ENCODE data around the gene DNAJC3.
A peak's percentile ranks its signal among the peaks of the same experiment; 100 is the strongest.
"Not testable (repeated sequence)": the region's sequence is repeated elsewhere in the genome, so short reads cannot be mapped to it uniquely, and the experiment has no call there.

The DNAJC3 gene, protein sequence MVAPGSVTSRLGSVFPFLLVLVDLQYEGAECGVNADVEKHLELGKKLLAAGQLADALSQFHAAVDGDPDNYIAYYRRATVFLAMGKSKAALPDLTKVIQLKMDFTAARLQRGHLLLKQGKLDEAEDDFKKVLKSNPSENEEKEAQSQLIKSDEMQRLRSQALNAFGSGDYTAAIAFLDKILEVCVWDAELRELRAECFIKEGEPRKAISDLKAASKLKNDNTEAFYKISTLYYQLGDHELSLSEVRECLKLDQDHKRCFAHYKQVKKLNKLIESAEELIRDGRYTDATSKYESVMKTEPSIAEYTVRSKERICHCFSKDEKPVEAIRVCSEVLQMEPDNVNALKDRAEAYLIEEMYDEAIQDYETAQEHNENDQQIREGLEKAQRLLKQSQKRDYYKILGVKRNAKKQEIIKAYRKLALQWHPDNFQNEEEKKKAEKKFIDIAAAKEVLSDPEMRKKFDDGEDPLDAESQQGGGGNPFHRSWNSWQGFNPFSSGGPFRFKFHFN

DNA sequence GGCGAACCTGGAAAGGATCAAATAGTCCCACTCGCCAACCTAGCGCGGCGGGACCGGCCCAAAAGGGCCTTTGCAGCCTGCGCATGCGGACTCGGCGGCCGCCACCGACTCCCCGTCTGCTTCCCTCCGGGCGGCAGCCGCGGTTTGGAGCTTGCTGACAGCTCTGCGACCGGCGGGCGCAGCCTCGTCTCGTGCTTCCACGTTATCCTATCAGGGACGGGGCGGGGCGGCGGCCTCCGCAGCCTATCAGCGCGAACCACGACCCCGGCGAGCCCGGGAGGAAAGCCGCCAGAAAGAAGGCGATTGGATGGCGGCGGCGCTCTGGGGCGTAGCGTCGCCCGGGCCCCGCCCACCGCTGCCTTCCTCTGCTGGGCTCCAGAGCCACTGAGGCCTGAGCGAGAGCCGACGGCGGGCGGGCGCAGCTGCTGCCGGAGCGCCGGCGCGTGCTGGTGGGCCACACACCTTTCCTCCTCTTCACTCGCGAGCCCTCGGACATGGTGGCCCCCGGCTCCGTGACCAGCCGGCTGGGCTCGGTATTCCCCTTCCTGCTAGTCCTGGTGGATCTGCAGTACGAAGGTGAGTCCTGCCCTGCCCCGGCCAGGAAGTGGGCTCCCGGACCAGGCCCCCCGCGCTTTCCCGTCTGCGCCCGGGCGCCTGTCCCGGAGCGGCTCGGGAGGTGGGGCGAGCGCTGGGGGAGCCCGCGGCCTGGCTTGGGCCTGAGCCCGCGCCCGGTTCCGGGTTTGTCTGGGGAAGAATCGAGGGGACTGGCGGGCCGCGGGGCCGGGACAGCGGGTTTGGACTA, at the start of gene DNAJC3:
TSS of gene DNAJC3 (plus strand) at position 378 of the 802 bp plus-strand sequence. CDS start at position 495, 117 bp downstream.
- peak; percentile 71 for FAIRE-seq

DNA sequence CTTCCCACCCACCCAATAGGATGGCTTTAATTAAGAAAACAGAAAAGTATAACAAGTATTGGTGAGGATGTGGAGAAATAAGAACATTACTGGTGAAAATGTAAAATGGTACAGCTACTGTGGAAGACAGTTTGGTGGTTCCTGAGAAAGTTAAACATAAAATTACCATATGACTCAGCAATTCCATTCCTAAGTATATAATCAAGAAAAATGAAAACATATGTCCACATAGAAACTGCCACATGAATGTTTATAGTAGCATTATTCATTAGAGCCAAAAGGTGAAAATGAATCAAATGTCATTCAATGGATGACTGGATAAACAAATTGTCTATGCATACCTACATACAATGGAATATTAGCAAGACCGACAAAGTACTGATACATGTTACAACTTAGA, 49.3 kb upstream of the DNAJC3 start:
- no peak for FAIRE-seq

DNA sequence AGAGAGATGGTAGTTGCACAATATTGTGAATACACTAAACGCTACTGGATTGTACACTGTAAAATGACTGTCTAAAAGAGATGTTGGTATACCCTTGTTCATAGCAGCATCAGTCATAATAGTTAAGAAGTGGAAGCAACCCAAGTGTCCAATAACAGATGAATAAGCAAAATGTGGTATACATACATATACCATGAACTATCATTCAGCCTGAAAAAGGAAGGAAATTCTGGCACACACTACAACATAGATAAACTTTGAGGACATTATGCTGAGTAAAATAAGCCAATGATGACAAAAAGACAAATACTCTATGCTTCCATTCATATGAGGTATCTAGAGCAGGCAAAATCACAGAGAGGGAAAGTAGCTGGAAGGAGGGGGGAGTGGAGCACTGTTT, 48.5 kb upstream of the DNAJC3 start:
- FAIRE-seq = no peak

DNA sequence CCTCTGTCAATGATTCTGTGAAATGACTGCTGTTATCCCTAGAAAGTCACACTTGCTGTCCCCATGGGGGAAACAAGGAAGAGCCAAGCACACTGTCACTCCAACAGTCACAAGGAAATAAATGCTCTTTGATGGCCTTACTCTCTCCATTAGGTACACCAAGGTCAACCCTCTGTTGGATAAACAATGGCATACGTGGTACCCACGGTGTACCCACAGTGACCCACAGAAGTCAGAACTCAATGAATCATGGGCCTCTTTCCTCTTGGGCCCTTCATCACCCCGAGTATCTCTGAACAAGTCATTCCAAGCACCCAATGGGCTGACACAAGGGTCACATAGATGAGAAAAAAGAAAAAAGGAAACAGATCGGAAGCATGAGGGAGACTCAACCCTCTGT, 47.9 kb upstream of the DNAJC3 start:
- no peak for FAIRE-seq

DNA sequence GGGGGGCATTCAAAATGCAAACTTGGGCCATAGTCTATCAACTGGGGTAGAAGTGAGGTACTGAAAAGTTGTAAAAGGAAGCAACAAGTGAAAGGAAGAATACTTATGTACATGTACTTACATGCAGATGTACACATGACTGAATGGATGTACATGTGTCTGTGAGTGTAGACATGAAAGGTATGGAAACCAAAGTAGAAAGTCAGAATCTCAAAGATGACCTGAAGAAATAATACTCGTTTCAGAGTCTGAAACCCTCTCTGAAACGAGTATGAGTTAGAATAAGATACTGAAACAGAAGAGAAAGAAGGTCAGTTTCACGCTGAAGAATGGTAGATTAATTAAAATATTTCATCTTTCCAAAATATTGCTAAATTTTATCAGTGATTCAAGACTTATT, 46.3 kb upstream of the DNAJC3 start:
- no peak for FAIRE-seq

DNA sequence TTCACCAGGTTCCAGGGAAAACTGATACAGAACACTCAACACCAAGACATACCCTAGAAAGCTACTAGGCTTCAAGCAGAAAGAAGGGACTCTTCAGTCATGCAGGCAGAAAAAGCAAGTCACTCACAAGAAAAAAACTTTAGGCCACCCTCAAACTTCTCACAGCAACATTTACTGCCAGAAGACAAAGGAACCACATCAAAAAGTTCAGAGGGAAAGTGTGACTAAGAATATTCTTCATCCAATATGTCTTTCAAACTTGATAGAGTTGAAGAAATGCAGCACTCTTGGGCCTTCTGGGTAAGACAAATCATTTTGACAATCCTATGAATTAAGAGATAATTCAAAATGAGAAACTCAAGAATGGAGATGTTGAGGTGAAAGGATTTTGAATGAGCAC, 40.1 kb upstream of the DNAJC3 start:
- FAIRE-seq = no peak

DNA sequence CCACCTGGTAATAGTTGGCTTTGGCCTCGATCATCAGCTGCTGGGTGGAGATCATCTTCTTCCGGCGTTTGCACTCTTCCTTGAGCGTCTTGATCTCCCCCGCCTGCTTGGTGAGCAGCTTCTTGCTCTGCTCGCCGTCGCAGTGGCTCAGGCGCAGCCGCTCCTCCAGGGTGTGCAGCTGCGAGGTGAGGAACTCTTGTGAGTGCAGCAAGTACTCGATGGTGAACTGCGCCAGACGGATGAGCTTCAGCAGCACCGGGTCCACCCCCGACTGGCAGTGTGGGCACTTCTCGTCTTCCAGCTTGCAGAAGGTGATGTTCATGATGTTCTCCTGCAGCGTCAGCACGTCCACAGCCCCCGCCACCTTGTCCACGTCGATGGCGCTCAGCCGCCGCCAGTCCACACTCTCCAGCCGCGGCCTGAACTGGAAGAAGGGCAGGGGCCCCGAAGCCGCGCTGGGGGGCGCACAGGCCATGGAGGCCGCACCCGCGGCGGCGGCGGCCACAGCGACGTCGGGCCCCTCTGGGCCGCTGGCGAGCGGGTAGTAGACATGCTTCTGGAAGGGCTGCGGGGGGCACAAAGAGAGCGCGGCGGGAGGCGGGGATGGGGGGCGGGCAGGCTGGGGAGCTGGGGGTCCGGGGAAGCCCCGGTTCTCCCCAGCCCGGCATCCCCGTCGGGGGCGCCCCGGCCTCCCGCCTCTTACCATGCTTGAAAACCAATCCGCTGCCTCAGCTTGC, 35.5 kb upstream of the DNAJC3 start:
- FAIRE-seq = no peak

DNA sequence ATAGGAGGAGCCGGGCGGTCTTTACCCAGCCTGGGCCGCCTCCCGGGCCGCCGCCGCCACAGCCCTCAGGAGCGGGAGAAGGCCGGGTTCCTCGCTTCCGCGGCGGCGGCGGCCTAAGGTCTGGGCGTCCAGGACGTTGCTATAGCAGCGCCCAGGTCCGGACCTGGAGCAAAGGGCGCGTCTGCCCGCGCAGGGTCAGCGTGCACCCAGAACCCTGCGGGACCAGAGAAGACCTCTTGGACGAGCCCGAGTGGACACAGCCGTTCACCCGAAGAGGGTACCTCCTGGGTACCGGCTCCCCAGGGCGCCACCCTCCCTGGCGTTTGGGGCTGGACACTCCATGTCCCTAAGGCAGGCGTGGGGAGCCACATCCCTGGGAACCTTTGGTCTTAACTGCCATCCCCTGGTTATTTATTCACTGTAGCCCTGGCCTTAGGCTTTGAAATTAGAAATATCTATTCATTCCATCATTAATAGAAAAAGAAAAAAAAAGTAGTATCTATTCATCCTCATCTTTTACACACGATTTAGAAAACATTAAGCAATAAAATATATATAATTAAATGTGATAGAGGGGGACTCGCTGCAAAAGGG, 34.8 kb upstream of the DNAJC3 start:
- no peak for FAIRE-seq

DNA sequence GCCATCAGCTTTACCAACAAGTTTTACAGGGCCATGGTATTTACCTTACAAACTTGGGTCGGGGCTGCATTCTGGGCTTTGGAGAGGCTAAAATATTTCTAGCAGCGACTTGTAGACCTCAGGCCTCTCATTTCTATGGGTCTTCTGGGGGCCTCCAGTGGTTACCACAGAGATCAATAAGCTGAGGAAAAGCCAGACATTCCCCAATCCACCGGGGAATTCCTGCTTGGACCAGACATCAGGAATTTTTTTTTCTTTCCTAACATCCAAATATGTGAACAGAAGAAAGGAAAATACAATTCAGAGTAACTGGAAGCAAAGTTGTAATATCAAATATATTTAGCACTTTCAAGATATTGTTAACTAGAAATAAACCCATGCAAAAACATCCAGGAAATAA, 33.9 kb upstream of the DNAJC3 start:
- FAIRE-seq = no peak

DNA sequence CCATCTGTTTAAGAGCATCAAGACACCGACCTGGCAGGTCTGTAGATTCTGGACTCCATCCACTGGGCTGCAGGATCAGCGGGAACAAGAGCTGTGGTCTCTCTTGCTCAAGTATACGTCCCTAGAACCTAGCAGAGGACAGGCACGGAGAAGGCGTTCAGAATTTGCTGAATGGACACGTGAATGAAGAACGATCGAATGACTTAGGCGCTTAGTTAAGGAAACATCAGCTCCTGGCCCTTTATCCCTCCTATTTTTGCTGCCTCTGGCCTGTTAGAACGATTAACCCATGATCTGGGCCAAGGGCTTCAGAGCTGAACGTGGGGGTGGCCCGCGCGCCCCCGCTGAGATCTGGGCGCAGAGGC, 33.4 kb upstream of the DNAJC3 start:
- FAIRE-seq = no peak

DNA sequence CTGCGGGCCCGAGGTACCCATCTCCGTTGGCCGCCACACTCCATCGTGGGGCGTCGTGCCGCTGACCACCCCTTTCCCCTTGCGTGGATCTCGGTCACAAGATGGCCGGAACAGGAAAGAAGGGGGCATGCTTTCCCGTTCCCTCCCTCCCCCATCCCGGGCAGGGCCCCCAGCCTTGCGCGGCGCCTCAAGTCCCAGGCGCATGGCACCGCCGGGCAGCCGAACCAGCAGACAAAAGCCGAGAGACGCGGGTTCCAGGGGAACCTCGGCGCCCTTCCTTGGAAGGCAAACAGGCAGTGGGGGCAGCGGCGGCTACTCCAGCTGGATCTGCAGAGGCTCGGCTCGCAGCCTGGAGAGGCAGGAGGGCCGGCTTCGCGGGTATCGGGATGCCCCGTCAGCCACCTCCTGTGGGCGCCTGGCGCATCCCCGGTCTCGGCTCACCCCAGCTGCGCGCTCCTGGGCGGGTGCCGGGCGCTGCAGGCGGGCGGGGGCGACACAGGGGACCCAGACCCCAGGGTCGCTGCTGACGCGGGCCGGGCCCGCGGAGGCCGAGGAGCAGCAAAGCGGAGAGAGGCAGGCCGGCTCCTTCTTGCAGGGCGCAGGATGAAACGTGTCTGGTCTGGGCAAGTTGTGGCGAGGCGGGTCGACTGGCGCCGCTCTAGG, 32.9 kb upstream of the DNAJC3 start:
- FAIRE-seq = no peak

DNA sequence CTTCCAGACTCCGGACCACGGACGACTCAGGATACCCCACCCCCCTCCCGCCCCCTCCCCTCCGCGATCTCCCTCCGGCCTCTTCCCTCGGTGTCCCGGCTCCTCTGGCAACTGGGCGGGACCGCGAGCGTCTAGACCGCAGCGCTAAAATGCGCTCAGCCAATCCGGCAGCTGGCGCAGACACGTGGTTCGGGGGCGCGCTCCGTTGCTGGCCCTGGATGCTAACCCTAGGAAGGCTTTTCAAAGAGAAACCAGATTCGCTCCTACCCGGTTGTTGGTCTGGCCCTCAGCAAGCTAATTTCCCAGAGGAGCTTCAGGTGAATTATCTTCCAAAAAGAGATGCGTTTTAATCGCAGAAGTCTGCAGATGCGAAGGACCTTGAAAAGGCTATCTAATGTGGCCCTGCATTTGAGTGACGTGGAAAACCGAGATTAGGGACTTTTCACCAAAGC, 32.3 kb upstream of the DNAJC3 start, which contains the start of gene DZIP1:
TSS of gene DZIP1 (minus strand) at position 106 of the 452 bp plus-strand sequence. CDS start 2,677 bp downstream, outside the sequence.
- no peak for FAIRE-seq

DNA sequence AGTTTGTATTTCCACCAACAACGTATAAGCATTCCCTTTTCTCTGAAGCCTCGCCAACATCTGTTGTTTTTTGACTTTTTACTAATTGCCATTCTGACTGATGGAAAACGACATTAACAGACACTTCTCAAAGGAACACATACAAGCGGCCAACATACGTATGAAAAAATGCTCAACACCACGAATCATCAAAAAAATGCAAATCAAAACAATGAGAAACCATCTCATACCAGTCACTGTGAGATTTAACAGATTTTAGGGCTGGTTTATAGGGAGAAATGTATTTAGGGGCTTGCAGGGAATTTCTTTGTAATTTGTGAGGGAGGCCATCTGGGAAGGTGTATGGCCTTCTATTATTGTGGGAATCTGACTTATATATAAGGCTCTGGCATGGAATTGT, 29.6 kb upstream of the DNAJC3 start:
- FAIRE-seq = no peak

DNA sequence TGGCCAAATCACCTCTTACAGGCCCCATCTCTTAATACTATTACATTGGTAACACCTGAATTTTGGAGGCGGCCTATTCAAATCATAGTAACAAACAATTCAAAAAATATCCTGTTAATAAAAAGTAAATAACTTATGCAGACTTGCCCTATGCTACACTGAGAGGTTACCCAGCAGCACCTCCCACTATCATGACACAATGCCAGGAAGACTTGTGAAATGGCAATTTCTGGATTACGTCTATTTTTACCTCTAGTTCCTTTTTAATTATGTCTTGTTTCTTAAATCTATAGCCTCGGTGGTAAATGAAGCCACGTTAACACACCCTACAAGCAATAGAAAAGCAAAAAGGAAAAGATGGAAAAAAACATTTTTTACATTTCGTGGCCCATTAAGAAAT, 26.2 kb upstream of the DNAJC3 start:
- FAIRE-seq = no peak

DNA sequence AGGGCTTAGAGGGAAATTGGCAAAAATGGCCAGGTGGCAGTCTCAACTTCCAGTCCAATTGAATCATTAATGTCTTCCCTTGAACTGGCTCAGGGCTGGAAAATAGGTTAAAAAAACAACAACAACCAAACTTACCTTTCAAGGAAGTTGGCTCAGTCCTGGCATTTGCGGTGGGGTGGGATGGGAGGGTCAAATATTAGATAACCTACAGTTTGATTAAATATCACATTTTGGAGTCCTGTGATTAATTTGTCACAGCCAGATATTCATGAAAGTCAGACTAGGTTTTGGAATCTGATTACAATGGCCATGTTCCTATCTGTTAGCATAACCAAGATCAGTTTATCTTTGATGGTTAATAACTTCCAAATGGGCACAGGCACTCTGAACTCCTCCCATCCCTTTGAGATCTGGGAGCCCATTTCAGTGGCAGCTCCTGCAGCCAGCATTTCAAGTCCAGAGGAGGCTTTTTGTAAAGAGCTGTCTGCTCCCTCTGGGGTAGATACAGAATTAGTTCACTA, 24.6 kb upstream of the DNAJC3 start:
- FAIRE-seq = no peak

DNA sequence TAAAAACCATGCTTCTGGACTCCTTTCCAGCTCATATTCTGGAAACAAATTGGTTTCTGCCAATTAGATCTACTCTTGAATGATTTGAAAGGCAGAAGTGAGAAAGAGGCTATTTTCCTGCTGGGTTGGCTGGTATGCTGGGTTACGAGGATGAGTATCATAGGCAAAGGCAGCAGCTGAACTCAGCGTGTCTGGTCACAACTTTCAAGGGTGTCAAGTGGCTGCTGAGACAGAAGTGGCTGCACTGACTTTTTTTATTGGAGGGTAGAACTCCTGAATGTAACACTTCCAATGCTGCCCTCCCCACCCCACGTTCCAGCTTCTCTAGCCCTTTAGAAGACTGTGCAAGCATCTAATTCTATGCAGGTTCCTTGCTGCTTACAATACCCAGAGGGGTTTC, 24.1 kb upstream of the DNAJC3 start:
- no peak for FAIRE-seq

DNA sequence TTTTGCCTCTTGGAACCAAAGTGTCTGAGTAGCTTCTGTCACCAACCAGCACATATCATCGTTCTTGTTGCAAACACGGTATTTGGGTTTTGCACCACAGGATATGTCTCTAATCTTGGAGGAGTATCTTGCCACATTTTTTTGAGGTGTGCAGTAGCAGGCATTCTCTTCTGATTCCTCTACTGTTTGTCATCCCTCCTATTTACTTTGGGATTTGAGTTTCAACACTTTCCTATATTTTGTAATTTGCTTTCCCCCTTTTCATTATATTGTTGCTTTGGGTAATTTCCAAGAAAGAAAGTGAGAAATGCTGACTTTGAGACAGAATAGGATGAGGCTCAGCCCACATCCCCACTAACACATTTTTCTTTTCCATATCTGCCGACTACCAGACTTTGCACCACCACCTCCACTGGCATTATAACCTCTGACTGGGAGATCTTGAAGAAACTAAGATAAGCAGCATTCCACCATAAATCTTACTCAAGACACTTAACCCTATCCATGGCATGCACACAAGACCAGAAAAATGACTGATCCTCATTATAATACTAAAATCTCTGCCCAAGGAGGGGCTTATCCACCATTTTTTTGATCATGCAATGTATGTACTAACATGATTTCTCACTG, 20.4 kb upstream of the DNAJC3 start:
- FAIRE-seq = no peak

DNA sequence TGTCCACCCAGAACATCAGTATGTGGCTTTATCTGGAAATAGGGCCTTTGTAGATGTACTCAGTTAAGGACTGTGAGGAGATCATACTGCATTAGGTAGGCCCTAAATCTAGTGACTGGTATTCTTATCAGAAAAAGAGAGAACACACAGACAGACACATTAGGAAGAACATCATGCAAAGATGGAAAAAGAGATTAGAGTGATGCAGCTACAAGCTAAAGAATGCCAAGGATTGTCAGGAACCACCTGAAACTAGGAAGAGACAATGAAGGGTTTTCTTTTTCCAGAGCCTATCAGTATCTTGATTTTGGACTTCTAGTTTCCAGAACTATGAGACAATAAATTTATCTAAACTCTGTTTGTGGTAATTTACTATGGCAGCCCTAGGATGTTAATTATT, 17.4 kb upstream of the DNAJC3 start:
- no peak for FAIRE-seq

DNA sequence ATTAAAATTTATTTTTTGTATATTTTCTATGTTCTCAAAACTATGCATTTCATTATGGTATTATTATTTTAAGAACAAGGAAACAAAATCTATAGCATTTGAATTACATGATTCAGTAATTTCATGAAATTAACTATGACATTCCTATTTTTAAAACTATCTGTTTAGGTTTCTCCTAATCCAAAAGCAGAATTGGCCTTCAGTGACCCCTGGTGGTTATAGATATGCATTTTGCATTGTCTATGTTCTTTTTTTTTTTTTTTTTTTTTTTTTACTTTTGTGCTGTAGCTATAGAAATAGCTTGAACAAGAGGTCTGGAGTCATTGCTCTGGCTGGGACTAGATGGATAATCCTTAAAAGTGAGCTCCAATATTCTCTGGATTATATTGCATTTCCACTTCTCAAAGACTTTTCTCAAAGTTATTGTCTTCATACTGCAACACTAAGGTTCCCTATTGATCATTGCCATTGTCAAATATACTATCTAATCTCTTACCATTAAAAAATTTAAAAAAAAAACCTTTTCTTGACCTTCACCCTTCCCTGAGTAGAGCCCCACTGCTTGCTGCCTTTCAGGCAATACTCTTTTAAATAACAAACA, 15.9 kb upstream of the DNAJC3 start:
- peak; percentile 43 for FAIRE-seq

DNA sequence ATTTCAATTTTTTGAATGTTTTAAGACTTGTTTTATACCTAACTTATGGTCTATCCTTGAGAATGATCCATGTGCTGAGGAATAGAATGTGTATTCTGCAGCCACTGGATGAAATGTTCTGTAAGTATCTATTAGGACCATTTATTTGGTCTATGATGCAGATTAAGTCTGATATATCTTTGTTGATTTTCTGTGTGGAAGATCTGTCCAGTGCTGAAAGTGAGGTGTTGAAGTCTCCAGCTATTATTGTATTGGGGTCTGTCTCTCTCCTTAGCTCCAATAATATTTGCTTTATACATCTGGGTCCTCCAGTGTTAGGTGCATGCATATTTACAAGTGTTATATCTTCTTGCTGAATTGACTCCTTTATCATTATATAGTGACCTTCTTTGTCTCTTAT, 9.7 kb upstream of the DNAJC3 start:
- not testable (repeated sequence) for FAIRE-seq

DNA sequence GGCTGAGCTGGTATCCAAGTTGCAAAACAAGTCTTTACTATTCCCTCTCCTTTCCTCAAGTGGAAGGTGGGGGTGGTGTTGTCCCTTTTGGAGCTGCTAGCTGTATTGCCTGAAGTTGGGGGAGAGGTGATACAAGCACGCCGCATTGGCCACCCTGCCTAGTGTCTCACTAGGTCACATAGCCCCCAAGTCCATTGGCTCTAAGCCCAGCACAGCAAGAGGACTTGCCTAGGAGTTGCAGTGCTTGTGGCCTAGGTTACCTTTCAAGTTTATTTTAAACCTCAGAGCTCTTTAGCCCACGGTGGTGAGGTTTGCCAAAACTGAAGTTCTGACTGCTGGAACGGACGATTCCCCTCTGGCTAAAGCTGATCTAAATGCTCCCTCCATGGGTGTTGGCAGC, 5.3 kb upstream of the DNAJC3 start:
- FAIRE-seq = no peak
